ENCODE measurements around the gene DLK1. TPM values are rescaled to one million over a fixed set of nuclear protein-coding genes. Genes with fewer than 3 reads are reported as not detected.

DLK1 gene
- 0.34 and 0.47 TPM in 2 replicates for total RNA-seq

GRCh38 chr14:100726550-100727085, at the start of gene DLK1:
TSS of gene DLK1 (plus strand) at chr14:100726892. CDS start at chr14:100727069, 177 bp downstream.

Other genes with a start within 250 kb of the DLK1 start
- 0.09 and 0.35 TPM in 2 replicates for gene BEGAIN, start 139.5 kb upstream of the DLK1 start, total RNA-seq
- 117 and 133 TPM in 2 replicates for gene MEG3, start 99.2 kb downstream of the DLK1 start, total RNA-seq
- gene RTL1, start 176.8 kb downstream of the DLK1 start, total RNA-seq, result not detected in 2 replicates

Measured in pericardium fibroblast (primary cell).